CD4-positive, alpha-beta T cell treated with Interleukin-6 at 100 ng/mL for 8 hours (primary cell): ENCODE data around the gene SRL.
"Not testable (repeated sequence)": the region's sequence is repeated elsewhere in the genome, so short reads cannot be mapped to it uniquely, and the experiment has no call there.

Experiments used
- DNase-seq: peaks from one replicate; pipeline ENCODE4 v3.0.0-alpha.2; 2020; ENCODE audit warnings: mixed read lengths, low spot score

Gene SRL

DNA sequence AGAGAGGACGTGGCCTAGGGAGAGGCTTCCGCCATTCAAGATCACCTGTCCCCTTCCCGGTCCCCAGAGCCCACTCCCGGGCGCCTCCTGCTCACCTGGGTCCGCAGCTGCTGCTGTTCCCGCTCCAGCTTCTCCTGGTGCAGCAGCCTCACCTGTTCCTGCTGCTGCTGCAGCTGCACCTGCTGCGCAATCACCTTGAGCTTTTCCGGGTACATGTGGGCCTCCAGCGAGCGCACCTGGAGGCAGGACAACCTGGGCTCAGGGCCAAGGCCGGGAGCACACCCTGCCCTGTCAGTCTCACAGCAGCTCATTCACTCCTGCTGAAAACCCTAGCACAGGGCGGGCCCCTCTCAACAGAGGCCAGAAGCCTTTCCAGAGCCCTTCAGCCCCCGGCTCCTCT lies 18.5 kb upstream of the SRL start:
- DNase-seq: no peak

DNA sequence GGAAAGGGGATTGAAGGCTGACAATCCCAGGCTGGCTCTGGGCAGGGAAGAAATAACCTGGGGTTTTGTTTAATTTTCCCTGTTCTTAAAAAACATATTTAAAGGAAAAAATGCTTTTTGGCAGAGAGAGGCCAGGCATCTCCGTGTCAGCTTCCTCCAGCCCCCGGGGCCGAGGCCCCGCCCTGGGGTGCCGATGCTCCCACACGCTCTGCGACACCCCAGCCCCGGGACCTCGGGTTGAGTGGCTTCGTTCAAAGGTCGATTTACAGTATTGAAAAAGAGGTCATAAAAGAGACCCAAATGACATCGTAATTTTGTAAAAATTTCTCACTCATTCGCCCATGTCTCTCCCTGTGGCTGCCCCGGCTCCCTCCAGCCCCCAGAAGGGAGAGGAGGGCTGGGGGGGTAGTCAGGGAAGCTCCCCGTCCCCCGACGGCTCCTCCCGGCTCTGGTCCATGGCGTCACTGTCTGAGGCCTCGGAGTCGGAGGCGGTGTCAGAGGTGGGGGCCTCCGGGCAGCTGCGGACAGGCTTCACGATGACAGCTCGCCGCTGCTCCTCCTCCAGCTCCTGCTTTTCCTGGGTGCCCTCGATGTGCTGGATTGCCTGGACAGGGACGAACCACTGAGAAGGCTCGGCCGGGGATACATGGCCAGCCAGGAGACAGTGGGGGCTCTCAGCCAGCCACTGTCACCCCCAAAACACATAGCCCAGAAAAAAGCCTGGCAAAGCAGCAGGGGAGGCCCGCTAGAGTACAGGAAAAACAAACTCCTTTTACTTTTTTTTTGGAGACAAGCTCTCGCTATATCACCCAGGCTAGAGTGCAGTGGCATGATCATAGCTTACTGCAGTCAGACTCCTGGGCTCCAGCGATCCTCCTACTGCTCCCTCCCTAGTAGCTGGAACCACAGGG lies 16.0 kb upstream of the SRL start:
- DNase-seq: no peak

DNA sequence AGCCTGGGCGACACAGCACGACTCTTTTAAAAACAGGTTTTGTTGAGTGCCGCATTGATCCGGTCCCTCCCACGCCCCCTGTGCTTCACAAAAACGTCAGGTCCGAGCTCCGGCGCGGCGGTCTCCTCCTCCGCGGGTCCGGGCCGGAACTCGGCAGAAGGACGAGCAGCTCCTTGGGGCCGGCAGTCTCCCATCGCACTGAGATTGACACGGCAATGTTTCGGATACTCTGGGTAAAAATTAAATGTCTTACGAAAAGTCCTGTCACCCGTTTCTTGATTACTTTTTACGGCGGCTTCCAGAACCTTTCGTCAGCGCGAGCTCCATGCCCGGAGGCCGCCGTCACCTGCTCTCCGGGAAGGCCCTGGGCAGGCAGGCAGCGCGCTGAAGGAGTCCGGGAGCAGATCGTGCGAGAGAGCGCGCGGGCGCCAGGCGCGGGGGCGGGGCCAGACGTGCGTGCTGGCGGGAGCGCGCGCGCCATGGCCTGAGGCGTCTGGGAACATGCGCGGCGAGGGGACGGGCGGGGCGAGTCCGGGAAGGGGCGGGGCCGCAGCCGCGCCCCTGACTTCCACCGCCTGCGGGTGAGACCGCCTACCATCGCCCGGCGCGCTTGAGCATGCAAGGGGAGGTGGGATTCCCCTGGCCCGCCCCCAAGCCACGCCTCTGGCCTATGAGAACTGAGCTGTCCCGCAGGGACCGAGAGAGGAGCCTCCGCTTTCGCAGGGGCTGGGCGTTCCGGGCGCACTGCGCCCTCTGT lies 11.7 kb upstream of the SRL start:
- DNase-seq: peak; percentile 100

DNA sequence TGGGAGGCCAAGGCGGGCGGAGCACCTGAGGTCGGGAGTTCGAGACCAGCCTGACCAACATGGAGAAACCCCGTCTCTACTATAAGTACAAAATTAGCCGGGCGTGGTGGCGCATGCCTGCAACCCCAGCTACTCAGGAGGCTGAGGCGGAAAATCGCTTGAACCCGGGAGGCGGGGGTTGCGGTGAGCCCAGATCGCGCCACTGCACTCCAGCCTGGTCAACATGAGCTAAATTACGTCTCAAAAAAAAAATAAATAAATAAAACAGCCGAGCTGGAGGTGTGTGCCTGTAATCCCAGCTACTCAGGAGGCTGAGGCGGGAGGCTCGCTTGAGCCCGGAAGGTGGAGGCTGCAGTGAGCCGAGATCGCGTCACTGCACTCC lies 11.1 kb upstream of the SRL start:
- DNase-seq: not testable (repeated sequence)

DNA sequence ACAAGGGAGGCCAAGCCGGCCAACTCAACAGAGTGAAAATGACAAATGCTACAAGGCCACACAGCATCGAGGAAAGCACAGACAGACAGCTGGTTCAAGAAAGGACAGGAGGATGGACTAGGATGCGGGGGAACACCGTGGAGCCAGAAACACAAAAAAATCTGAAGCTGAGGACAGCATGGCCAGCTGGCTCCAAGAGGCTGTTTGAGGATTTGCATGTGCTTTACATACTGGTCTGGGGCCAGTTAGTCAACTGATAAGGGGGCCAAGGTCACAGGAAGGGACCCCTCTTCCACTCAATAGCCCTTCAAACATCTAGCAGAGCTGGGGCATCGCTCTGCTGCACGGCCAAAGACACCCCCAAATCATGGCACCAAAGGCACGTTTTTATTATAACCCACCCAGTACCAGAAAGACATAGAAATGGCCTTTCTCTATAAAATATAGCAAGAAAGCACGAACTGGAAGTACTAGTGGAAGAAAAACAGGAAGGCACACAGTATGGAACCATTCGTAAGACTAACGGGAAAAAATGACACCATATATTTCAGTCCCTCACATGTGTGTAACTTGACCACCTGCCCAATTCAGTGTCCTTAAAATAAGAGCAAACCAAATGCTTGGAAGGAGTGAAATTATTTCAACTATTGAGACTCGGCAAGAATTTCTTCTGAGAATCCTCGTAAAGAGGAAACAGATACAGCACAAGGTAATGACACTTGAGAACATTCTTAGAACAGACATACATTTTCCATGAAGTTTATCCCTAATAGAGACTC lies 7.8 kb upstream of the SRL start:
- DNase-seq: no peak

DNA sequence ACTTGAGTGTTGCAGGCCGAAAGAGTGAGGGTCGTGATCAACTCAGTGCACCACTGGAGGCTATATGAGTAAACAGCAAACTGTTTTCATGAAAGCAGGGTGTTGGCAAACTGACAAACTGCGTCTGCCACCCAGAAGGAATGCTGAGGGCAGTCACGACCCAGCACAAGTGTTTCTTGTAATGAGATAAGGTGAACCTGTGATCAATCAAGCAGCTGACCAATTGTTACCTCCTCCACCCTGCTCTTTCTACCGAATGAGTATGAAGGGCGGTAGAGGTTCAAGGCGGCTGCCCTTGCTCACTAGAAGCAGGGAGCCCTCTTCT lies 5.5 kb upstream of the SRL start:
- no peak for DNase-seq

DNA sequence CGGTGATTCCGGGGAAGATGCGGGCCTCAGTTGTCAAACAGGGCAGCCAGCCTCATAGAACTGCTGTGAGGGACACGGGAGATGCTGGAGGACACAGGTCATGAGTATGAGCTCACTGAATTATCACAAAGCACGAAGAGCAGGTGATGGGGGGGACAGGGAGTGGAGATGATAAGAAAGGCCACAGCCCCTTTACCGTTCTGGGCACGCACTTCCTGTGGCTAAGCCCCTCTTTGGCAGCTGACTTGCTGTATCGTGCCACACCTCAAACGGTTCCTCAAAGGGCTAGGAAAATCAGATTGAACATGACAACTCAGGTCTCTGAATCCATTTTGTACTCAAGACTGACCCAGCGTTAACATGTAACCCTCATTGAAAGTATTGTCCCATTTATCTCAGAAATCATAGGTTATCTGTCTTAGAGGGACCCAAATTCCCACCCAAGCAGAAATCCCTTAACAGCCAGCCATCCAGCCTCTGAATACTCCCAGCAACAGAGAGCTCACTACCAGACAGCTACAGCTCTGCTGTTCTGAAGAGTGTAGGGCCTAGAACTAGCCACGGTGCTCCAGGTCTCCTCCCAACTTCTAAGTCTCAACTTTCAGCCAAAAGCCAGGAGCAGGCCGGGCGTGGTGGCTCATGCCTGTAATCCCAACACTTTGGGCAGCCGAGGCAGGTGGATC lies 5.0 kb upstream of the SRL start:
- DNase-seq: no peak

DNA sequence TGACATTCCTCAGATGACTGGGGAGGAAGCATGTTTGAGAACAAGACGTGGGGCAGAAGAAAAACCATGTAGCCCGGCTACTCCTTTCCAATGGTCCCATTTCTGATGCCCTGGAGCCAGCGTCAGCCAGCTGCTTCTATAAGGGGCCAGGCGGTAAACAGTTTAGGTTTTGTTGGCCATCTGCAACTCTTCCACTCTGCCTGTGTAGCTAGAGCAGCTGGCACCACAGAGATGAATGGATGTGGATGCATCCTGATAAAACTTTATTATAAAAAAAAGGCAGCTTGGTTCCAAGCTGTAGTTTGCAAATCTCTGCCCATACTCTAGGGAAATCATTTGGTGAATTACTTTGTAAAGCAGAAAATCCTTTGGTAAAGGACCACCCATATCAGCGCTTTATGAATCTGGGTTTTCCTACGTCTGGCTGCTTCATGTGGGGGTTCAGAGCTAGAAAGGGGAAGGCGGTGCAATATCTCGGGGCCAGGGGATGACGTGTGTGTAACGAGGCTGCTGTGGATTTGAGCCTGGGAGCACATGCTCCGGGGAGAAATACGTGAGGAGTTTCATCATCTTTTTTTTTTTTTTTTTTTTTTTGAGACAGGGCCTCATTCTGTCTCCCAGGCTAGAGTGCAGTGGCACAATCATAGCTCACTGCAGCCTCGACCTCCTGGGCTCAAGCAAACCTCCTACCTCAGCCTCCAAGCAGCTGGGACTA lies 3.4 kb upstream of the SRL start:
- DNase-seq: no peak

DNA sequence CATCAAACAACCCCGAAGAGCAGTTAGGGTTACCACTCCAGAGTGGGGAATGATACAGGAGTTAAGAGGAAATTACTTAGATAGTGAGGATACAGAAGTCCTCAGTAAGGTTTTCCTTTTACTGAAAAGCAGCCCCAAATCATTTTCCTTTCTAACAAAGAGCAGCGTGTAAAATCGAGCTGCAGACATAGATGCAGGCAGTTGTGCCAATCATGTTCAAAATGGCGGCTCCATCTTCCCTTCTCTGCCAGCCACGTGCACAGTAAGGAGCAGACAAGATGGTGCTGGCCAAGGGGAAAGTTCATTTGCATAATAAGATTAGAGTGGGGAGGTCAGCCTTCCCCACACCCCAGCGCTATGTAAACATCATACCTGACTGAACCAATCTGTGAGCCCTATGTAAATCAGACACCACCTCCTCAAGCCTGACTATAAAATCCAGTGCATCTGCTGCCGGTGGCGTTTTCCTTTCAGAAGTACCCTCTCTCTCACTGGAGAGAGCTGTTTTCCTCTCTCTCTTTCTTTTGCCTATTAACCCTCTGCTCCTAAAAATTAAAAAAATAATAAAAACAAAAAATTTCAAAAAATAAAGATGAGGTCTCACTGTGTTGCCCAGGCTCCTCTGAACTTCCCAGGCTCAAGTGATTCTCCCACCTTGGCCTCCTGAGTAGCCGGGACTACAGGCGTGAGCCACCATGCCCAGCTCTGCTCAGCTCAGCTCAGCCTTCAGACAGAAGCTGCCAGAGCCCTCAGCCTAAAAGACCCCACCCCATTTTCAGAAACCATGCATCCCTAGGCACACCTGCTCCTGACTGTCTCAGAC lies 2.6 kb upstream of the SRL start:
- no peak for DNase-seq

DNA sequence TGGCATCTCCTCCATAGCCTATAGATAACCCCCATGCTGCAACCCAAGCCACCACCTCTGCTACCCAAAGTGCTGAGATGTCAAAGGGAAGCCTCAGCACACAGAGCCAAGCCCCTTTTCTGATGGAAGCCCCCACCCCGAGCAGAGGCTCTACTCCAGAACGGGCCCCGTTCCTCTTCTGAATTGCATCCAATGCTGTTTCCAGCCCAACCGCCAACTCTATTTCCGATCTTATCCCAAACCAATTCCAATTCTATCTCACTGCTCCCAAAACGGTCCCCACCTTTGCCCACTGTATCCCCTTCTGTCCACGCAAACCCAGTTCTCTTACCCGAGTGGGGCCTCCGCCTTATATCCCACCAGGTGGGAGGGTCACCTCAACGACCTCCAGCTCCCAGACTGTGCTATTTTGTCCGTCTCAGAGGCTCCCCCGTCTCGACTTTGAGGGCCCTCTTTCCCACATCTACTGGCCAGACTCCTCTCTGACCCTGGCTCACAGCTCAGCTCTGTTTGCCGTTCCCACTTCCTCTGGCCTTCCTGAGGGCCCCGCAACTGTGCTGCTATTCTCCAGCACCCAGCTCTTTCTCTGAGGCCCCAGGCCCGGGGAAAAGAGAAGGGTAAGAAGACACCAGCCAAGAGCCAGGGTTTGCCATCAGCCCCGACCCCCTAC lies 487 bp downstream of the SRL start:
- DNase-seq: no peak

DNA sequence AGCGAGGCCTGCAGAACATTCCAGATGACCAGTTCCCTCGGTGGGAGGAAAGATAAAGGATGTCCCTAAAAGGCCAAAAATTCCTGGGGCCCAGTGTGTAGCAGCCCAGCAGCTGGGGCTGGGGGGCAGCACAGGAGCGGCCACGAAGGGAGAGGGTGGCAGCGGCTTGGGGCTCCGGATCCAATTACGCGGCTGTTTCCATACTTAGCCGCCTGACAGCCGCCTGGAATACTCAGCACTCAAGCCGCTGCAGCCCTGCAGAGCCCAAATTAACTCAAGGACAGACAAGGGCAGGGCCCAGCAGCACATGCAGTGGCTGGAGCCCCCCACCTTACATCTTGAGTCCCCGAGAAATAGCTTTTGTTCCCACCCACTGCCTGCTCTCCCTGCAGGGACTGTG lies 1.3 kb downstream of the SRL start:
- no peak for DNase-seq

DNA sequence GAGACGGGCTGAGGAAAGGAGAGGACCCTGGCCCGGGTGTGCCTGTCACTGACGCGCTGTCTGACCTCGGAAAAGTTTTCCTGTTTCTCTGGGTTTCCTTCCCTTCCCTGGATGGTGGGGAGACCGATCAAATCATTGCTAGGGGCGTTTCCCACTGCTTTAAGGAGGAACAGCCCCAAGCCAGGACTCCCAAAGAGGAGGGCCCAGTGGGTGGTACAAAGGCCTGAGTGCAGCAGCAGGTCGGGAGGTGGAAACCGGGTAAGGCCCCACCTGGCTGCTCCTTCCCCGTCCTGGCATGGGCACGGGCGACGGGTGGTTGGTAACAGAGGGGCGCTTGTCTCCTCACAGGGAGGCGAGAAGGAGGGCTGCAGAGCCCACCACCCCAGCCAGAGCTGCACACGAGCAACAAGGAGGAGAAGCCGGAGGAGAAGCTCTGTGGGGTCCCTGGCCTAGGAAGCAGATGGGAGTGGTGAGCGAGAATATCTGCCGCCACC lies 2.2 kb downstream of the SRL start:
- no peak for DNase-seq

DNA sequence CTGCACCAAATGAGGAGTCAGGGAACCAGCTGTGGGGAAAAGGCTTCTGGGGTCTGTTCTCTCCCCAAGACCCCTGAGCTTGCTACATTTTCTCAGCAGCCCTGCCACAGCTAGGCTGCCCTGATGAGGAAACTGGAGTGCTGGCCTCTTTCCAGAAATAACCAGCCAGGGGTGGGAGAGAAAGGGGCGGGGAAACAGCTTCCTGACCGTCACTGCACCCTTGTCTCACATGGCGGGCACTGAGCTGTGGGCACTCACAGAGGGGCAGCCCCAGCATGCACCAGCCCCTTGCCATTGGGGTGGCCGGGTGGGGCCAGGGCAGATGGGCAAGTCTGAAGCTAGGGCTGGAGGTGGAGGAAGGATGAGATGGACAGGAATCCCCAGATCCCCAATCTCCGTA lies 2.9 kb downstream of the SRL start:
- DNase-seq: no peak

DNA sequence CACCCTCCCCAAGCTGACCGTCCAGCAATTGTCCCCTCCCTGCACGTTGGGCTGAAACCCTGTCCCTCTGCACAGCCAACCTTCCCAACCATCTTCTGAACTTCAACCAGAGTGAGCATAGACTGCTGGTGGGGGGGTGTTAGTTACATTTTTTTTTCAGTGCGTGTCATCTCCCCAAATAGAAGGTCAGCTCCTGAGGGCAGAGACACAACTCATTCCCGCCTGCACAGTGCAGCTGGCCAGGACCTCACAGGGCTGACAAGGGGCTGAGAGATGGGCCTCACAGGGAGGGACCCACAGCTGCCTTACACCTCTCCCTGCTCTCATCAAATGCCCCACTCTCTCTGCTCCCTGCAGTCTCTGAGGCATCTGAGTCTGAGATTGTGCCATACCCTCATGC lies 8.4 kb downstream of the SRL start:
- no peak for DNase-seq

DNA sequence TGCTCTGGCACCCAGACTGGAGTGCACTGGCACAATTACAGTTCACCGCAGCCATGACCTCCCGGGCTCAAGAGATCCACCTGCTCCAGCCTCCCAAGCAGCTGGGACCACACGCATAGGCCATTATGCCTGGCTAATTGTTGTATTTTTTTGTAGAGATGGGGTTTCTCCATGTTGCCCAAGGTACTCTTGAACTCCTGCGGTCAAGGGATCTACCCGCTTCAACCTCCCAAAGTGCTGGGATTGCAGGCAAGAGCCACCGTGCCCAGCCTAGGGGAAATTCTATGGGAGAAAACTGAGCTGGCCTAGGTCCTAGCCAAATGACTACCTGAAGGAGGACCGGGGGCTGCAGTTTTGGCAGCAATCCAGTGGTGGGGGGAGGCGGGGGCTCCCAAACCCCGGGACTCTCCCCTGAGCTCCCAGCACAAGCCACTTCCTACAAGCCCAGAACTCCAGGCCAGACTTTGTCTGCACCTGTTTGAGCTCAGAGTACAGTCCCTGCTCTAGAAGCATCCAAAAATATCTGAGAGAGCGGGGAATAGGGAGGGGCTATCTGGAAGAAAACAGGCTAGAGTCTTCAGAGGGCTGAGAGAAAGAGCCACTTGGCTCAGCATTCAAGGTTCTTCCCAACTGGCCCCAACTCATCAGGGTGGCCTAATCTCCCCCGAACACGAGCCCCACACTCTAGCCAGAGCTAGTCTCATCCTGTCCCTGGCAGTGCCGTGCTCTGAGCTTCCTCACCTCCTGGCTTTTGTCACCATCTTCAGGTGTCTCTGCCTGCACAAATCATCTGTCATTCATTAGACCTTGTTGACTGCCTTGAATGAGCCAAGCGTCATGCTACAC lies 9.1 kb downstream of the SRL start:
- DNase-seq: no peak

DNA sequence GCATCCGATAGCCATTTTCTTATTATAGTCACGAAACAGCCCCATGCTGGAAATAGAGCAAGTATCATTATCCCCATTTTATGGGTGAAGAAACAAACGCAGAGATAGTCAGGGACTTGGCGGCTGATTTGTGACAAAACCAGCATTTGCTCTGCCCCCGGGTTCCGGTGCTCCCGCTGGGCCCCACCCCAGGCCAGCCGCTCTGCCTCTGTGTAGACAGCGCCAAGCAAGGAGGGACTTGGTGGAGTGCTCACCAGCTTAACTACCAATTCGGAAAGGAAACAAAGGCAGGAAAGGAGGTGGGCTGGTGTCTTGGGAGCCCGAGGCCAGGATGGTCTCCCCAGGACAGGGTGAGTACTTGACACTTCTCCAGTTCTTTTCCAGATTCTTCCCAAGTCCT lies 10.0 kb downstream of the SRL start:
- DNase-seq: no peak

DNA sequence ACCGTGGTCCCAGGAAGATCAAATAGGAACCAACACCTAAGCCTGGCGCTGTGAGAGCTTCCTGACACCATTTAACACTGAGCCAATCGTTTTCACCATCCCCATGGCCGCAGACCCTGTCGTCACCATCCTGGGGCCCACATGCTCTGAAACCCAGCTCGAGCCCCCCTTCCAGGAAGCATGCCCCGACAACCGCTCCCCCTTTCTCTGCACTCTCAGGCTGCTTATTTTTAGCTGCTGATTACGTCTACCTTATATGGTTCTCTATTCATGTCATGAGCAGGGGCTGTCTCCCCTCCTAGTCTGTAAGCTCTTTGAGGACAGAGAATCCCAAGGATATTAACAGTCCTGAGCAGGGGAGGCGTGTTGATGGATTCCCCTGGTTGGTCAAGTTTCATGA lies 10.5 kb downstream of the SRL start:
- no peak for DNase-seq

DNA sequence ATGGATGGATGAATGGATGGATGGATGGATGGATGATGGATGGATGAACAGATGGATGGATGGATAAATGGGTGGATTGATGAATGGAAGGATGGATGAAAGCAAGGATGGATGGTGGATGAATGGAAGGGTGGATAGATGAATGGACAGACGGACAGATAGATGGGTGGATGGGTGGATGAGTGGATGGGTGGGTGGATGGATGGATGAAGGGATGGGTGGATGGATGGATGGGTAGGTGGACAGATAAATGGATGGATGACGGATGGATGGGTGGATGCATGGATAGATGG lies 14.9 kb downstream of the SRL start:
- no peak for DNase-seq
